Esophagus muscularis mucosa (tissue), 3 donors: ENCODE results near the gene IFIT3.

ENCODE experiments used
- POLR2A ChIP-seq: fragments of 450-650 bp; IDR thresholded peaks from one replicate; pipeline ENCODE4 v1.6.1; 2017; ENCODE audit warnings: antibody characterized with exemption, moderate library complexity, mild to moderate bottlenecking, low read depth
- TF ChIP-seq, protein P1 (sequence below), 3 experiments: fragments of 200-600 bp in 2 of 3; fragments of 450-650 bp in 1 of 3; sonication (generic) in 2 of 3; IDR thresholded peaks; one replicate each; pipeline ENCODE4 v1.5.1; 2017 to 2019; ENCODE audit warnings: antibody characterized with exemption in 3 of 3, mild to moderate bottlenecking in 2 of 3, moderate library complexity in 1 of 3

DNA sequence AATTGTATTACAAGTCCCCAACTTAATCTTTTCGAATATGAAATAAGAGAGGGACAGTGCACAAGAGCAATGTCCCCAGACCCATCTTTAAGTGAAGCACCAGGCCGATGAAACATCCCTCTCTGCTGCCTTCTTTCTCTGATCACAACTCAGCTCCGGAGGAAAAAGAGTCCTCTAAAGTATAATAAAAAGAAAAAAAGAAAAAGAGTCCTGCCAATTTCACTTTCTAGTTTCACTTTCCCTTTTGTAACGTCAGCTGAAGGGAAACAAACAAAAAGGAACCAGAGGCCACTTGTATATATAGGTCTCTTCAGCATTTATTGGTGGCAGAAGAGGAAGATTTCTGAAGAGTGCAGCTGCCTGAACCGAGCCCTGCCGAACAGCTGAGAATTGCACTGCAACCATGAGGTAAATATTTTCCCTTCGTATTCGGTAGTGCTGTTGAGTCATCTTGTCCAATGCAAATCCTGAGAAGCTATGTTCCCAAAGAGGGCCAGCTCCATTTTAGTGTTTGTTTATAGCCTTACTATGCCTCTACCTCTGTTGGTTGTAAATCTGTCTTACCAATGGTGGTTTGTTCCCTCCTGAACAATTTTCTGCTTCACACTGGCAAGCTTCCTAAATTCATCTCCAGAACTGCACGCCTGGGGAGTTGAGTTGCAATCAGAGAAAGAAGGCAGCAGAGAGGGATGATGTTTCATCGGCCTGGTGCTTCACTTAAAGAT, 25.9 kb upstream of the IFIT3 start, which contains the start of gene IFIT2:
- TF ChIP-seq, protein P1, sequence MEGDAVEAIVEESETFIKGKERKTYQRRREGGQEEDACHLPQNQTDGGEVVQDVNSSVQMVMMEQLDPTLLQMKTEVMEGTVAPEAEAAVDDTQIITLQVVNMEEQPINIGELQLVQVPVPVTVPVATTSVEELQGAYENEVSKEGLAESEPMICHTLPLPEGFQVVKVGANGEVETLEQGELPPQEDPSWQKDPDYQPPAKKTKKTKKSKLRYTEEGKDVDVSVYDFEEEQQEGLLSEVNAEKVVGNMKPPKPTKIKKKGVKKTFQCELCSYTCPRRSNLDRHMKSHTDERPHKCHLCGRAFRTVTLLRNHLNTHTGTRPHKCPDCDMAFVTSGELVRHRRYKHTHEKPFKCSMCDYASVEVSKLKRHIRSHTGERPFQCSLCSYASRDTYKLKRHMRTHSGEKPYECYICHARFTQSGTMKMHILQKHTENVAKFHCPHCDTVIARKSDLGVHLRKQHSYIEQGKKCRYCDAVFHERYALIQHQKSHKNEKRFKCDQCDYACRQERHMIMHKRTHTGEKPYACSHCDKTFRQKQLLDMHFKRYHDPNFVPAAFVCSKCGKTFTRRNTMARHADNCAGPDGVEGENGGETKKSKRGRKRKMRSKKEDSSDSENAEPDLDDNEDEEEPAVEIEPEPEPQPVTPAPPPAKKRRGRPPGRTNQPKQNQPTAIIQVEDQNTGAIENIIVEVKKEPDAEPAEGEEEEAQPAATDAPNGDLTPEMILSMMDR (IDR thresholded peaks at IDR 0.05), result no peak
- TF ChIP-seq POLR2A, result no peak
